GM10266 (cell line): ENCODE measurements around the gene SLC44A3.

Experiments used
- DNase-seq: peaks from one replicate; pipeline ENCODE4 v3.0.0; 2012; ENCODE audit errors: extremely low spot score
- CTCF ChIP-seq: IDR thresholded peaks from 2 replicates; pipeline ENCODE4 v1.5.1; 2012; ENCODE audit warnings: mild to moderate bottlenecking, low read depth; ENCODE audit not compliant: control insufficient read depth, insufficient read depth; ENCODE audit errors: missing control alignments

The SLC44A3 gene

GRCh38 chr1:94942171-94943128 lies 122.3 kb downstream of the SLC44A3 start:
- no peak for DNase-seq
- TF ChIP-seq CTCF = no peak
